ENCODE data around the gene SEMA3D.

GRCh38 chr7:85018498-85018897, 168.4 kb downstream of the SEMA3D start:
- TF ChIP-seq POLR2A (IDR thresholded peaks at IDR 0.05) (no peak), CTCF (IDR thresholded peaks at IDR 0.05) (no peak)

Data from esophagus squamous epithelium (tissue), 4 donors.